Measurements from ENCODE around the gene SLC17A1.

Gene SLC17A1

GRCh38 chr6:25831532-25832306, at the start of gene SLC17A1:
Gene SLC17A1 (minus strand): TSS chr6:25832052. CDS start chr6:25830557, 1,495 bp downstream.
- DNase-seq (ENCODE audit: low read depth in 2 of 2, low spot score in 1 of 2) = no peak

GRCh38 chr6:25880601-25881000, 48.7 kb upstream of the SLC17A1 start:
- no peak for DNase-seq (ENCODE audit: low read depth in 2 of 2, low spot score in 1 of 2)

GRCh38 chr6:25878721-25879322, 47.0 kb upstream of the SLC17A1 start:
- DNase-seq (ENCODE audit: low read depth in 2 of 2, low spot score in 1 of 2) = no peak

- no peak for DNase-seq (ENCODE audit: low read depth in 2 of 2, low spot score in 1 of 2)
These were observed 44.2 kb upstream of the SLC17A1 start for GRCh38 chr6:25875926-25876602.

- no peak for DNase-seq (ENCODE audit: low read depth in 2 of 2, low spot score in 1 of 2)
These were observed 43.7 kb upstream of the SLC17A1 start for GRCh38 chr6:25875563-25875905.

- no peak for DNase-seq (ENCODE audit: low read depth in 2 of 2, low spot score in 1 of 2)
These were observed 43.1 kb upstream of the SLC17A1 start for GRCh38 chr6:25874822-25875562.

GRCh38 chr6:25874118-25874517, 42.3 kb upstream of the SLC17A1 start, which contains the start of gene SLC17A3:
Gene SLC17A3 (minus strand): TSS chr6:25874243. CDS start chr6:25868387, 5,856 bp downstream.
- DNase-seq (ENCODE audit: low read depth in 2 of 2, low spot score in 1 of 2) = no peak

GRCh38 chr6:25872814-25873213, 41.0 kb upstream of the SLC17A1 start:
- no peak for DNase-seq (ENCODE audit: low read depth in 2 of 2, low spot score in 1 of 2)

GRCh38 chr6:25869840-25870239, 38.0 kb upstream of the SLC17A1 start:
- DNase-seq (ENCODE audit: low read depth in 2 of 2, low spot score in 1 of 2) = no peak

GRCh38 chr6:25868436-25869183, 36.8 kb upstream of the SLC17A1 start:
- no peak for DNase-seq (ENCODE audit: low read depth in 2 of 2, low spot score in 1 of 2)

GRCh38 chr6:25866011-25866410, 34.2 kb upstream of the SLC17A1 start:
- DNase-seq (ENCODE audit: low read depth in 2 of 2, low spot score in 1 of 2) = no peak

- no peak for DNase-seq (ENCODE audit: low read depth in 2 of 2, low spot score in 1 of 2)
These were observed 31.5 kb upstream of the SLC17A1 start for GRCh38 chr6:25863360-25863759.

- no peak for DNase-seq (ENCODE audit: low read depth in 2 of 2, low spot score in 1 of 2)
These were observed 30.3 kb upstream of the SLC17A1 start for GRCh38 chr6:25862199-25862598.

- DNase-seq (ENCODE audit: low read depth in 2 of 2, low spot score in 1 of 2) = no peak
These were observed 20.9 kb upstream of the SLC17A1 start for GRCh38 chr6:25852756-25853155.

GRCh38 chr6:25851961-25852360, 20.1 kb upstream of the SLC17A1 start:
- no peak for DNase-seq (ENCODE audit: low read depth in 2 of 2, low spot score in 1 of 2)

- no peak for DNase-seq (ENCODE audit: low read depth in 2 of 2, low spot score in 1 of 2)
These were observed 12.7 kb upstream of the SLC17A1 start for GRCh38 chr6:25844518-25844917.

GRCh38 chr6:25842526-25842925, 10.7 kb upstream of the SLC17A1 start:
- DNase-seq (ENCODE audit: low read depth in 2 of 2, low spot score in 1 of 2) = no peak

- DNase-seq (ENCODE audit: low read depth in 2 of 2, low spot score in 1 of 2) = no peak
These were observed 3.8 kb upstream of the SLC17A1 start for GRCh38 chr6:25835442-25836283.

GRCh38 chr6:25834950-25835349, 3.1 kb upstream of the SLC17A1 start:
- no peak for DNase-seq (ENCODE audit: low read depth in 2 of 2, low spot score in 1 of 2)

GRCh38 chr6:25833136-25833535, 1.3 kb upstream of the SLC17A1 start:
- DNase-seq (ENCODE audit: low read depth in 2 of 2, low spot score in 1 of 2) = no peak

Measured in stimulated activated CD8-positive, alpha-beta memory T cell treated with anti-CD3 and anti-CD28 coated beads, Interleukin-4, amount 100 ng/mL, for 1 hour (primary cell).